Esophagus squamous epithelium (tissue), 5 donors: ENCODE results near the gene TMEM86A. TPM values are rescaled to one million over a fixed set of nuclear protein-coding genes. Genes with fewer than 3 reads are reported as not detected.
A peak's percentile ranks its signal among the peaks of the same experiment; 100 is the strongest.

Experiments used
- DNase-seq: peaks from one replicate; lab custom pipeline; 2025; lab: John Stamatoyannopoulos, UW
- H3K27ac ChIP-seq, 4 donors: fragments of 200-600 bp; sonication (generic); one replicate each; pipeline ENCODE4 v1.5.1; 2016 to 2019; ENCODE audit warnings: mild to moderate bottlenecking in 1 of 4
- H3K27me3 ChIP-seq, 4 donors: fragments of 200-600 bp; sonication (generic); 1 replicate in 3 of 4; 2 replicates in 1 of 4; pipeline versions ENCODE4 v1.5.1 to v1.6.0; 2017 to 2021; ENCODE audit warnings: antibody characterized with exemption in 1 of 4
- H3K36me3 ChIP-seq, 3 donors: fragments of 200-600 bp; sonication (generic); one replicate each; pipeline ENCODE4 v1.5.1; 2016 to 2019
- H3K4me1 ChIP-seq, 3 donors: fragments of 200-600 bp; sonication (generic); one replicate each; pipeline ENCODE4 v1.5.1; 2017 to 2019
- H3K4me3 ChIP-seq, 4 donors: fragments of 200-600 bp; sonication (generic); 1 replicate in 3 of 4; 2 replicates in 1 of 4; pipeline ENCODE4 v1.5.1; 2016 to 2019; ENCODE audit warnings: mild to moderate bottlenecking in 2 of 4, moderate library complexity in 1 of 4
- H3K9me3 ChIP-seq, 3 donors: fragments of 200-600 bp; sonication (generic); one replicate each; pipeline ENCODE4 v1.5.1; 2016 to 2019
- CTCF ChIP-seq, 6 experiments: fragments of 450-650 bp in 4 of 6; fragments of 200-600 bp in 2 of 6; sonication (generic) in 2 of 6; IDR thresholded peaks; one replicate each; pipeline ENCODE4 v1.5.1; 2016 to 2019; ENCODE audit warnings: antibody characterized with exemption in 6 of 6, mild to moderate bottlenecking in 4 of 6, moderate library complexity in 4 of 6
- POLR2A ChIP-seq, 4 donors: fragments of 450-650 bp; IDR thresholded peaks; one replicate each; pipeline ENCODE4 v1.6.1; 2017; ENCODE audit warnings: antibody characterized with exemption in 4 of 4, mild to moderate bottlenecking in 4 of 4, moderate library complexity in 3 of 4
- WGBS, 2 donors: methylation state at CpG; one replicate each; pipeline ENCODE4 v1.1.5; 2018; 5-methylcytosine and 5-hydroxymethylcytosine counted together
- intact Hi-C: fragments of 100-400 bp; cut with DNase I; formaldehyde crosslinking; loops from one replicate; pipeline ENCODE4 v1.15.0; 2022
- total RNA-seq, 4 donors: library from RNA; depleted of rRNA; stranded (reverse); fragments of >200 nt; gene quantifications; one replicate each; pipeline ENCODE4 v1.1.0, GENCODE V29; 2016
- donor health status: DM: yes; HTN: yes; CAD: no.

TMEM86A gene
- total RNA-seq, 4 donors from 2014 or later: 0.97 to 4.8 (median 1.5) TPM

- no peaks in the 10 kb centered on the region for H3K9me3 ChIP-seq
- DNase-seq: no peak
- H3K36me3 ChIP-seq: peaks cover 0 to 5% (median 0%) of the 10 kb centered on the region in 3 donors
- H3K27ac ChIP-seq: no peak overlapping the region
- H3K27me3 ChIP-seq: no peaks in the 10 kb centered on the region
- H3K4me1 ChIP-seq: peaks cover 12 to 29% (median 13%) of the 10 kb centered on the region in 3 donors
- intact Hi-C loops: no loop called here
- no peak for TF ChIP-seq CTCF (IDR thresholded peaks at IDR 0.05)
- TF ChIP-seq POLR2A (IDR thresholded peaks at IDR 0.05): no peak
- no peak overlapping the region for H3K4me3 ChIP-seq
- 88 to 93% methylated on average over 2 of the region's 2 CpGs for WGBS, 2 donors
Observed at GRCh38 chr11:18696638-18697225, 1.8 kb upstream of the TMEM86A start.

GRCh38 chr11:18697576-18697975, 1.0 kb upstream of the TMEM86A start:
- H3K27me3 ChIP-seq: no peaks in the 10 kb centered on the region
- peaks cover 12 to 29% (median 13%) of the 10 kb centered on the region in 3 donors for H3K4me1 ChIP-seq
- peak overlapping the region in 3 of 4 donors; percentile 74 to 91 (median 90) for H3K27ac ChIP-seq
- 86 to 95% methylated on average over 4 of the region's 4 CpGs for WGBS, 2 donors
- intact Hi-C loops: no loop called here
- peaks cover 0 to 13% (median 4%) of the 10 kb centered on the region in 3 donors for H3K36me3 ChIP-seq
- TF ChIP-seq CTCF (IDR thresholded peaks at IDR 0.05): no peak
- no peak for TF ChIP-seq POLR2A (IDR thresholded peaks at IDR 0.05)
- H3K4me3 ChIP-seq: no peak overlapping the region
- no peak for DNase-seq
- H3K9me3 ChIP-seq: no peaks in the 10 kb centered on the region

- 9 to 26% methylated on average over 7 of the region's 9 CpGs for WGBS, 2 donors
- Histone ChIP-seq H3K4me3 (peak overlapping the region; percentile 68 to 95 (median 85)), H3K9me3 (no peaks in the 10 kb centered on the region), H3K27ac (peak overlapping the region; percentile 74 to 91 (median 84)), H3K36me3 (peaks cover 0 to 20% (median 4%) of the 10 kb centered on the region in 3 donors), H3K27me3 (no peaks in the 10 kb centered on the region), H3K4me1 (peaks cover 12 to 29% (median 13%) of the 10 kb centered on the region in 3 donors)
- no peak for DNase-seq
- intact Hi-C loops: no loop called here
- TF ChIP-seq CTCF (IDR thresholded peaks at IDR 0.05): no peak
- TF ChIP-seq POLR2A (IDR thresholded peaks at IDR 0.05): no peak
Observed at GRCh38 chr11:18699269-18699596, 654 bp downstream of the TMEM86A start.

- H3K27me3 ChIP-seq: no peaks in the 10 kb centered on the region
- peaks cover 0 to 20% (median 4%) of the 10 kb centered on the region in 3 donors for H3K36me3 ChIP-seq
- H3K27ac ChIP-seq: peak overlapping the region in 3 of 4 donors; percentile 79 to 91 (median 90)
- 83% methylated on average over 2 of the region's 3 CpGs; no CpG with 5 or more reads in 1 of the 2 donors for WGBS, 2 donors
- peak overlapping the region in 3 of 4 donors; percentile 68 to 95 (median 88) for H3K4me3 ChIP-seq
- no peaks in the 10 kb centered on the region for H3K9me3 ChIP-seq
- peaks cover 14 to 32% (median 14%) of the 10 kb centered on the region in 3 donors for H3K4me1 ChIP-seq
- intact Hi-C loops: no loop called here
- no peak for DNase-seq
- no peak for TF ChIP-seq POLR2A (IDR thresholded peaks at IDR 0.05)
Observed at GRCh38 chr11:18699848-18700261, 1.3 kb downstream of the TMEM86A start.

GRCh38 chr11:18700375-18700774, 1.8 kb downstream of the TMEM86A start:
- H3K36me3 ChIP-seq: peaks cover 0 to 20% (median 4%) of the 10 kb centered on the region in 3 donors
- intact Hi-C loops: no loop called here
- no peaks in the 10 kb centered on the region for H3K9me3 ChIP-seq
- peak overlapping the region in 1 of 4 donors; percentile 88 for H3K4me3 ChIP-seq
- peak overlapping the region in 1 of 4 donors; percentile 90 for H3K27ac ChIP-seq
- no peak for DNase-seq
- TF ChIP-seq CTCF (IDR thresholded peaks at IDR 0.05): no peak
- TF ChIP-seq POLR2A (IDR thresholded peaks at IDR 0.05): no peak
- H3K4me1 ChIP-seq: peaks cover 17 to 38% (median 19%) of the 10 kb centered on the region in 3 donors
- H3K27me3 ChIP-seq: no peaks in the 10 kb centered on the region
- 0 to 20% methylated on average over 1 of the region's 1 CpG for WGBS, 2 donors
